GM23248 (cell line): ENCODE data around the gene C2orf69. TPM values are rescaled to one million over a fixed set of nuclear protein-coding genes. Genes with fewer than 3 reads are reported as not detected.

Experiments
- DNase-seq: peaks from one replicate; pipeline ENCODE4 v3.0.0-alpha.2; 2015
- H2AFZ ChIP-seq: fragments of 200-600 bp; sonication (generic); 2 replicates; pipeline ENCODE4 v1.6.1; 2016; ENCODE audit warnings: antibody characterized with exemption
- H3F3A ChIP-seq: fragments of 200-600 bp; sonication (generic); 2 replicates; pipeline ENCODE4 v1.6.1; 2016; ENCODE audit warnings: mild to moderate bottlenecking, antibody characterized with exemption, mixed run types; ENCODE audit not compliant: insufficient read depth
- H3K27ac ChIP-seq: fragments of 200-600 bp; sonication (generic); 2 replicates; pipeline ENCODE4 v1.5.1; 2016; ENCODE audit warnings: mild to moderate bottlenecking
- H3K27me3 ChIP-seq: fragments of 200-600 bp; sonication (generic); replicated peaks from 2 replicates; pipeline ENCODE4 v1.6.1; 2016; ENCODE audit warnings: mild to moderate bottlenecking; ENCODE audit not compliant: insufficient read depth
- H3K36me3 ChIP-seq: fragments of 200-600 bp; sonication (generic); 2 replicates; pipeline ENCODE4 v1.6.1; 2016; ENCODE audit warnings: low read depth, mild to moderate bottlenecking
- H3K4me1 ChIP-seq: fragments of 200-600 bp; sonication (generic); 2 replicates; pipeline ENCODE4 v1.6.1; 2016; ENCODE audit warnings: mild to moderate bottlenecking; ENCODE audit not compliant: insufficient read depth
- H3K4me2 ChIP-seq: fragments of 200-600 bp; sonication (generic); one replicate; pipeline ENCODE4 v1.6.1; 2016; ENCODE audit warnings: mild to moderate bottlenecking; ENCODE audit not compliant: unreplicated experiment
- H3K4me3 ChIP-seq: fragments of 200-600 bp; sonication (generic); 2 replicates; pipeline ENCODE4 v1.5.1; 2016; ENCODE audit warnings: mild to moderate bottlenecking
- H3K79me2 ChIP-seq: fragments of 200-600 bp; sonication (generic); 2 replicates; pipeline ENCODE4 v1.6.1; 2016; ENCODE audit warnings: mild to moderate bottlenecking; ENCODE audit not compliant: insufficient read depth
- H3K9ac ChIP-seq: fragments of 200-600 bp; sonication (generic); 2 replicates; pipeline ENCODE4 v1.6.1; 2016; ENCODE audit warnings: mild to moderate bottlenecking
- H3K9me2 ChIP-seq: fragments of 200-600 bp; sonication (generic); 2 replicates; pipeline ENCODE4 v1.6.1; 2016; ENCODE audit warnings: mixed run types, mild to moderate bottlenecking, moderate library complexity; ENCODE audit not compliant: insufficient read depth
- H3K9me3 ChIP-seq: fragments of 200-600 bp; sonication (generic); one replicate; pipeline ENCODE4 v1.6.1; 2017; ENCODE audit warnings: low read depth
- H4K20me1 ChIP-seq: fragments of 200-600 bp; sonication (generic); 2 replicates; pipeline ENCODE4 v1.6.0; 2016; ENCODE audit not compliant: insufficient read depth
- EZH2 ChIP-seq: fragments of 200-600 bp; sonication (generic); IDR thresholded peaks from 2 replicates; pipeline ENCODE4 v1.6.1; 2018; ENCODE audit warnings: antibody characterized with exemption, mild to moderate bottlenecking; ENCODE audit not compliant: insufficient read depth, poor library complexity, severe bottlenecking
- EZH2phosphoT487 ChIP-seq: fragments of 200-600 bp; sonication (generic); IDR thresholded peaks from 2 replicates; pipeline ENCODE4 v1.6.1; 2018; ENCODE audit warnings: antibody characterized with exemption, moderate library complexity, mild to moderate bottlenecking, low read depth; ENCODE audit not compliant: insufficient read depth
- WGBS, 2 experiments: methylation state at CpG; one replicate each; pipeline ENCODE4 v1.1.6; 2015 to 2017; ENCODE audit warnings: low lambda C conversion rate in 2 of 2, low coverage in 1 of 2; ENCODE audit errors: missing lambda C conversion rate in 2 of 2; 5-methylcytosine and 5-hydroxymethylcytosine counted together
- in situ Hi-C: fragments of 300-500 bp; cut with MboI; formaldehyde crosslinking; loops from 2 replicates; pipeline ENCODE4 v1.15.0; 2020
- polyA plus RNA-seq: library from polyadenylated mRNA; unstranded; fragments of >200 nt; fragmentation: Nextera tagmentation; extraction: Ambion mirVana; gene quantifications from 2 replicates; pipeline ENCODE4 v1.2.1, GENCODE V29; 2016
- total RNA-seq: library from RNA; depleted of rRNA; stranded (reverse); fragments of >200 nt; shearing (Covaris generic); gene quantifications from 2 replicates; pipeline ENCODE4 v1.2.3, GENCODE V29; 2014

C2orf69 gene
- total and polyA plus RNA-seq, 2 experiments from 2014 or later = 14.5 to 19.9 TPM

GRCh38 chr2:199902486-199903110 lies 8.5 kb upstream of the C2orf69 start:
- TF ChIP-seq EZH2phosphoT487 (no peak), EZH2 (no peak)
- H3K27ac ChIP-seq = no peak overlapping the region
- no peaks in the 10 kb centered on the region for H4K20me1 ChIP-seq
- H3K79me2 ChIP-seq = no peaks in the 10 kb centered on the region
- H3K4me3 ChIP-seq = no peak overlapping the region
- no peak overlapping the region for H2AFZ ChIP-seq
- WGBS, 2 experiments = 79 to 85% methylated on average over 4 of the region's 4 CpGs
- no peaks in the 10 kb centered on the region for H3K27me3 ChIP-seq
- H3K4me2 ChIP-seq = no peak overlapping the region
- no peaks in the 10 kb centered on the region for H3F3A ChIP-seq
- in situ Hi-C loops = no loop called here
- H3K9ac ChIP-seq = no peak overlapping the region
- no peaks in the 10 kb centered on the region for H3K4me1 ChIP-seq
- no peaks in the 10 kb centered on the region for H3K9me3 ChIP-seq
- no peaks in the 10 kb centered on the region for H3K36me3 ChIP-seq
- no peak for DNase-seq
- no peaks in the 10 kb centered on the region for H3K9me2 ChIP-seq

GRCh38 chr2:199903111-199903510 lies 8.0 kb upstream of the C2orf69 start:
- no peaks in the 10 kb centered on the region for H3K36me3 ChIP-seq
- no peak overlapping the region for H3K4me3 ChIP-seq
- no peaks in the 10 kb centered on the region for H3K9me3 ChIP-seq
- no peak for DNase-seq
- H3K27me3 ChIP-seq = no peaks in the 10 kb centered on the region
- no peaks in the 10 kb centered on the region for H4K20me1 ChIP-seq
- H2AFZ ChIP-seq = no peak overlapping the region
- no peaks in the 10 kb centered on the region for H3F3A ChIP-seq
- no peaks in the 10 kb centered on the region for H3K79me2 ChIP-seq
- in situ Hi-C loops = no loop called here
- H3K4me2 ChIP-seq = no peak overlapping the region
- H3K9ac ChIP-seq = no peak overlapping the region
- H3K27ac ChIP-seq = no peak overlapping the region
- 96 to 97% methylated on average over 1 of the region's 1 CpG for WGBS, 2 experiments
- TF ChIP-seq EZH2phosphoT487 (no peak), EZH2 (no peak)
- no peaks in the 10 kb centered on the region for H3K4me1 ChIP-seq
- no peaks in the 10 kb centered on the region for H3K9me2 ChIP-seq

GRCh38 chr2:199907008-199907714 lies 3.9 kb upstream of the C2orf69 start:
- no peaks in the 10 kb centered on the region for H3K36me3 ChIP-seq
- no peak overlapping the region for H3K4me3 ChIP-seq
- H3K9ac ChIP-seq = no peak overlapping the region
- in situ Hi-C loops = no loop called here
- H3F3A ChIP-seq = no peaks in the 10 kb centered on the region
- H3K27me3 ChIP-seq = no peaks in the 10 kb centered on the region
- no peaks in the 10 kb centered on the region for H3K9me2 ChIP-seq
- WGBS, 2 experiments = 76 to 89% methylated on average over 2 of the region's 2 CpGs
- no peaks in the 10 kb centered on the region for H3K9me3 ChIP-seq
- H3K27ac ChIP-seq = no peak overlapping the region
- TF ChIP-seq EZH2 (no peak), EZH2phosphoT487 (no peak)
- no peak overlapping the region for H3K4me2 ChIP-seq
- H3K79me2 ChIP-seq = peaks cover 8% of the 10 kb centered on the region
- no peaks in the 10 kb centered on the region for H4K20me1 ChIP-seq
- no peak overlapping the region for H2AFZ ChIP-seq
- 0 out of 2 replicates have a peak, but pooled peaks cover 3% of the 10 kb centered on the region for H3K4me1 ChIP-seq
- no peak for DNase-seq

GRCh38 chr2:199910338-199911051 lies 598 bp upstream of the C2orf69 start:
- no peaks in the 10 kb centered on the region for H4K20me1 ChIP-seq
- whole genome bisulfite sequencing, 2 experiments = 54 to 58% methylated on average over 18 of the region's 18 CpGs
- H3K79me2 ChIP-seq = peaks cover 37% of the 10 kb centered on the region
- H3K4me3 ChIP-seq = peak overlapping the region; percentile 94
- H3F3A ChIP-seq = no peaks in the 10 kb centered on the region
- no peak for DNase-seq
- H2AFZ ChIP-seq = peak overlapping the region; percentile 92
- H3K27me3 ChIP-seq = no peaks in the 10 kb centered on the region
- H3K9me3 ChIP-seq = no peaks in the 10 kb centered on the region
- no peaks in the 10 kb centered on the region for H3K9me2 ChIP-seq
- H3K4me1 ChIP-seq = peaks cover 25% of the 10 kb centered on the region; the same call in 1 of the 2 replicates
- no peaks in the 10 kb centered on the region for H3K36me3 ChIP-seq
- H3K4me2 ChIP-seq = peak overlapping the region; percentile 82
- H3K9ac ChIP-seq = peak overlapping the region; percentile 96
- TF ChIP-seq EZH2phosphoT487 (no peak), EZH2 (no peak)
- H3K27ac ChIP-seq = 0 out of 2 replicates have a peak overlapping the region, but pooled peaks have one; percentile 12
- in situ Hi-C loops = no loop called here
